ENCODE measurements around the gene NKAIN4.

NKAIN4 gene

DNA sequence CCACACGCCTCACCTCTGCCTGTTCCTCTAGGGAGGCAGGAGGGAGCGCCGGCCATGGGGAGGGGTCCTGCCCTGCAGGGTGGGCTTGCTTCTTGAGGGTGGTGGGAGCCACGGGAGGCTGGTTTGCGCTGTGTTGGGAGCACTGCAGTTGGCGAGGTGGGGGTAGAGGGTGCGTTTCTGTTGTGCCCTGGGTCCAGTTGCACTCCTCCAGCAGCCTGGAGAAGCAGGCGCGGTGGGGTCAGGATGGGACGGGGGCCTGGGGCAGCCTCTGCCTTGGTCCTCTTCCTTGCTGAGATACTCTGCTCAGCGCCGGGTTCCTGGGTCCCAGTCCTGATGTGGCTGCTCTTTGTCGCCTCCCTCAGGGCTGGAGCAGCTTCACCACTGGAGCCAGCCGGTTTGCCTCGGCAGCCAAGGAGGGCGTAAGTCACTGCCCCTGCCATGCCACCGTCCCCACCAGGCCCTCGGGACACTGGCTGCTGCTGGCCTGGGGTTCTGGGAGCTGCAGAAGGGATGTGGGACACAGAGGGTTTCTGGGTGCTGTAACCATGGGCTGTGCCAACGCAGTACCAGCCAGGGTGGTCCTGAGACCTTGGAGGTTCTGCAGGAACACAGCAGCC, 26.8 kb upstream of the NKAIN4 start:
- DNase-seq (ENCODE audit: low spot score) = no peak
- no peak for TF ChIP-seq CTCF (IDR thresholded peaks at IDR 0.05; ENCODE audit: borderline replicate concordance, control extremely low read depth, extremely low read depth, insufficient read depth, missing control alignments)
- in situ Hi-C loops (cut with MboI; ENCODE audit: low sequenced_read_pairs, unreplicated experiment) = no loop called here

DNA sequence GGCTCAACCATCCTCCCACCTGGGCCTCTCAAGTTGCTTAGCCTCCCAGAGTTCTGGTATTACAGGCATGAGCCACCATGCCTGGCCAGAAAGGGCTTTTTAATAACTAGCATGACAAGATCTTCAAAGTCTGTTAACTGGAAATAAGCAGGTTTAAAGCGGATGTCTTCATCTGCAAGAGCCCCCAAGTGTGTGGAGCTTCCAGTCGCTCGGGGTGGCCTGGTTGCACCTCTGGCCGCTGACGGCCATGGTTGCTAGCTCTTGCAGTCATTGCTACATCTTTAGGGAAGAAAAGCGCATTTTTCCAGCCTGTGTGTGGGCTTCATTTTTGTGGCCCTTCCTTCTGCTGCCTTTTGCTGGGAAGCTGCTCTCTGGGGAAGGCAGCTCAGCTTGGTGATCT, 26.1 kb upstream of the NKAIN4 start:
- no peak for TF ChIP-seq CTCF (IDR thresholded peaks at IDR 0.05; ENCODE audit: borderline replicate concordance, control extremely low read depth, extremely low read depth, insufficient read depth, missing control alignments)
- in situ Hi-C loops (cut with MboI; ENCODE audit: low sequenced_read_pairs, unreplicated experiment) = no loop called here
- DNase-seq (ENCODE audit: low spot score) = no peak

GRCh38 chr20:63279931-63280330, 25.7 kb upstream of the NKAIN4 start:
- DNase-seq (ENCODE audit: low spot score) = no peak
- no peak for TF ChIP-seq CTCF (IDR thresholded peaks at IDR 0.05; ENCODE audit: borderline replicate concordance, control extremely low read depth, extremely low read depth, insufficient read depth, missing control alignments)
- in situ Hi-C loops (cut with MboI; ENCODE audit: low sequenced_read_pairs, unreplicated experiment) = no loop called here

DNA sequence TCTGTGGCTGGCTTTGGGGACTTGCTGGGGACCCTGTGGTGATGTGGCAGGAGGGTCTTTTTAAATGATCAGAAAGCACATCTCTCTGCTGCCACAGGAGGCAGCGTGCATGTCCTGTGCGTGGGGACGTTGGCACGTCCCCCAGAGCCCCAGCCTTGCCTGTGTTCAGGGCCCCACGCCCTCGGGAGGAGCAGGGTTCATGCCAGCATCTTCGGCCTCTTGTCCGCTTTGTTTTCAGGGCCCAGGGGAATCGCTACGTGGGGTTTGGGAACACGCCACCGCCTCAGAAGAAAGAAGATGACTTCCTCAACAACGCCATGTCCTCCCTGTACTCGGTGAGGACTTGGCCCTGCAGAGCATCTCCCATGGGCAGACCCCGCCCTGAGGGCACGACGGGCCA, 24.4 kb upstream of the NKAIN4 start:
- DNase-seq (ENCODE audit: low spot score) = no peak
- no peak for TF ChIP-seq CTCF (IDR thresholded peaks at IDR 0.05; ENCODE audit: borderline replicate concordance, control extremely low read depth, extremely low read depth, insufficient read depth, missing control alignments)
- in situ Hi-C loops (cut with MboI; ENCODE audit: low sequenced_read_pairs, unreplicated experiment) = no loop called here

DNA sequence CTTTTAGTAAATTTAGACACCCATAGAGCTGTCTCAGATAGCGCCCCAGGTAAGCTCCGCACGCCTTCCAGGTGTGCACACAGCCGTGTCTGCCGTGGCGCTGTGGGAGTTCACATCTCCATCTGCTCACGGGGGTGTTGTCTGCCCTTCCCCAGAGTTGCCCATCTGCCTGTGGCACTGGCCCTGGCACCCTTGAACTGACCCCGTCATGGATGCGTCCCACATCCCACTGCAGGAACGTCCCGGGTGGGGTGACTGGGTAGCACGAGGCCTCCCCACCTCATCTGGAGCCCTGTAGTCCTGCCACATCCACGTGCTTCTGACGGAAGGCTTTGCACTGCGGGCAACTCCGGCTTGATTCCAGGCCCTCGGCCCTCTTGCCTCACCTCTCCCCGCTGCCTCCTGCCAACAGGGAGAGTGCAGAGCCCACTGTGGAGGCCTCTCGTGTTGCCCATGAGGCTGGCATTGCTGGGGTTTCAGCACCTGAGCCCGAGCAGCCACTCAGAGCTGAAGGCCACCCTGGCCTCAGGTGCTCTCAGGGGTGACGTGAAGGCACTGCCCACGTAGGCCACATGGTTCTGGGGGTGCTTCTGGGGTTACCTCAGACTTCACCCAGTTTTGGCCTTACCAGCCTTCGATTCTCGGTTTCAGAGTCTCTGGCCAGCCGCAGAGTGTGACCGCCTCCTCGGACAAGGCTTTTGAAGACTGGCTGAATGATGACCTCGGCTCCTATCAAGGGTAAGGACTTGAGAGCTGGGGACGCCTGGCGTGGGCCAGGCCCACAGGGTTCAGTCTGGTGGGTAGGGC, 23.4 kb upstream of the NKAIN4 start:
- in situ Hi-C loops (cut with MboI; ENCODE audit: low sequenced_read_pairs, unreplicated experiment) = no loop called here
- DNase-seq (ENCODE audit: low spot score) = no peak
- TF ChIP-seq CTCF (IDR thresholded peaks at IDR 0.05; ENCODE audit: borderline replicate concordance, control extremely low read depth, extremely low read depth, insufficient read depth, missing control alignments) = no peak

- in situ Hi-C loops (cut with MboI; ENCODE audit: low sequenced_read_pairs, unreplicated experiment) = no loop called here
- no peak for TF ChIP-seq CTCF (IDR thresholded peaks at IDR 0.05; ENCODE audit: borderline replicate concordance, control extremely low read depth, extremely low read depth, insufficient read depth, missing control alignments)
- DNase-seq (ENCODE audit: low spot score) = no peak
These were observed 22.7 kb upstream of the NKAIN4 start for GRCh38 chr20:63276956-63277355.
